Stimulated activated CD8-positive, alpha-beta memory T cell treated with anti-CD3 and anti-CD28 coated beads, Interleukin-12 subunit alpha, Interleukin-12 subunit beta, amount 100 ng/mL, for 1 hour (primary cell): ENCODE results near the gene LSP1.

Source experiments
- DNase-seq: peaks from one replicate; pipeline ENCODE4 v3.0.0-alpha.2; 2020; ENCODE audit warnings: low read depth

The LSP1 gene

DNA sequence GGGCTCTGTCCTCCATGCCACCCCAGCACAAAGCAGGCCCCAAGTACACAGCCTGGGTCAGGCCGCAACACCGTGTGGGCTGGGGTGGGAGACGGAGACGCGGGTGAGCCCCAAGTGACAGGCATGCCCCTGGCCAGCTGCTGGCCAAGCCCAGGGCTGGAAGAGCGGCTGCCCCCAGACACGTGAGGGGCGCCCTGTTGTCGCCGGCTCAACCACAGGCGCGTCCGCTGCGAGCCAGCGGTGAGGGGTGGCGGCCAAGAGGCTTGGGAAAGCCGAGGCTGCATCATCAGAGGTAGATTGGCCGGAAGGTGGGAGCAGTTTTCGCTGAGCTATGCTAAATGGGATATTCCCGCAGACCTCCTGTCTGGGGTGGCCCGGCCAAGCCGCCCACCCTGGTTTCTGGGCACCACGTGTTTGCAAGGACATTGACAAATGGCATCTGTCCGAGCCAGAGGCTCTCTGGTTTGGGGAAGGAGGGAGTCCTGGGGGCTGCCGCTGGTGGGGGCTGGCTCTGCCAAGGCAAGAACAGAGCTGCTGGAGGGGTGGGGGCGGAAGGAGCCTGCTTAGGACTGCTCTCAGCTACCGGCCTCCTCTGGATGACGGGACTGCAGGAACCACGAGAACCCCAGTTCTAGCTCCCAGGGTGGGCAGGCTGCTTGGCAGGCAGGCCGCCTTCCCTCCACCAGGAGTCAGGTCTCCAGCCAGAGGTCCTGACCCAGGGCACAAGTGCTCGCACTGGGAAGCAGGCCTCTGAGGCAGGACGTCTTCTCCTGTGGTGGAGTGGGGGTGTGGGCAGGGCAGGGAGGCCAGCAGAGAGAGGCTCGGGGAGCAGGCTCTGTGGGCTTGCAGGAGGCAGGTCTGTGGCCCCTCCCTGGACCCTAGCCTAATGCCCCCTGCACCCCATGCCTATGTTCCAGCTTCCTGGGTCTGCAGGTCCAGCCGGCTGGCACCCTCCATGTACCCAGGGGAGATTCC, 38.3 kb downstream of the LSP1 start:
- DNase-seq, result no peak

DNA sequence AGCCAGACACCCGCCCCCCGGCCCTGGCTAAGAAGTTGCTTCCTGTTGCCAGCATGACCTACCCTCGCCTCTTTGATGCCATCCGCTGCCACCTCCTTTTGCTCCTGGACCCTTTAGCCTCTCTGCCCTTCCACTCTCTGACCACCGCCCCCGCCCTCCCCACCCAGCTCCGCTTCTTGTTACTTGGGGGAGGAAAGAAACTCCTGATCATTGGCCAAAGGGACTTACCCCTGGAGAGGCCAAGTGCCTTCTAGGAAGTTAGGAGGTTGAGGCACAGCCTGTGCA, 38.9 kb downstream of the LSP1 start, which contains the start of gene PRR33:
Gene PRR33 (minus strand): TSS at position 65 of the 285 bp plus-strand sequence. CDS start 1,311 bp downstream, outside the sequence.
- no peak for DNase-seq

DNA sequence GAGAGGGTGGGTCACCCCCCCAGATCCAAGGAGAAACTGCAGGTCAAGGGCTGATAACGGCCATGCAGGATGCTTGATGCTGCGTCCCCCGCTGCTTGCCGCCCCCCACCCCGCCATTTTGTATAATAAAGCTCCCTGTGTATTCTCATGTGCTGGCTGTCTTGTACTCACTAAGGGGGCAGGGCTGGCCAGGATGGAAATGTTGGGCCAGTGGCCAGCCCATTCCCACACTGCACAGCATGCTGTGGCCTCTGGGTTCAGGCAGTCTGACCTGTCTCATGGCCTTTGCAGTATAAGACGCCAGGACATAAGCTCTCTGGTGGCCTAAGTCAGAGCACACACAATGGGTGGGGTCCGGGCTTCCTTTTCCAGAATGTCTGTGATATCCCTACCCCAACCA, 39.2 kb downstream of the LSP1 start:
- DNase-seq, result no peak

DNA sequence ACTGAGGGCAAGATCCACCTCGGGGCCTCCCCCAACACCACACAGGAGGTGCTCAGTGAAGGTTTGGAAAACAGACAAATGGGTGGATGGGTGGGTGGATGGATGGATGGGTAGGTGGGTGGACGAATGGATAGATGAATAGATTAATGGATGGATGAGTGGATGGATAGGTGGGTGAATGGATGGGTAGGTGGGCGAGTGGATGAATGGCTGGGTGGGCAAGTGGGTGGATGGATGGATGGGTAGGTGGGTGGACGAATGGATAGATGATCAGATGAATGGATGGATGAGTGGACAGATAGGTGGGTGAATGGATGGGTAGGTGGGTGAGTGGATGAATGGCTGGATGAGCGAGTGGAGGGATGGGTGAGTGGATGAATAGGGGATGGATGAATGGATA, 39.7 kb downstream of the LSP1 start:
- no peak for DNase-seq

DNA sequence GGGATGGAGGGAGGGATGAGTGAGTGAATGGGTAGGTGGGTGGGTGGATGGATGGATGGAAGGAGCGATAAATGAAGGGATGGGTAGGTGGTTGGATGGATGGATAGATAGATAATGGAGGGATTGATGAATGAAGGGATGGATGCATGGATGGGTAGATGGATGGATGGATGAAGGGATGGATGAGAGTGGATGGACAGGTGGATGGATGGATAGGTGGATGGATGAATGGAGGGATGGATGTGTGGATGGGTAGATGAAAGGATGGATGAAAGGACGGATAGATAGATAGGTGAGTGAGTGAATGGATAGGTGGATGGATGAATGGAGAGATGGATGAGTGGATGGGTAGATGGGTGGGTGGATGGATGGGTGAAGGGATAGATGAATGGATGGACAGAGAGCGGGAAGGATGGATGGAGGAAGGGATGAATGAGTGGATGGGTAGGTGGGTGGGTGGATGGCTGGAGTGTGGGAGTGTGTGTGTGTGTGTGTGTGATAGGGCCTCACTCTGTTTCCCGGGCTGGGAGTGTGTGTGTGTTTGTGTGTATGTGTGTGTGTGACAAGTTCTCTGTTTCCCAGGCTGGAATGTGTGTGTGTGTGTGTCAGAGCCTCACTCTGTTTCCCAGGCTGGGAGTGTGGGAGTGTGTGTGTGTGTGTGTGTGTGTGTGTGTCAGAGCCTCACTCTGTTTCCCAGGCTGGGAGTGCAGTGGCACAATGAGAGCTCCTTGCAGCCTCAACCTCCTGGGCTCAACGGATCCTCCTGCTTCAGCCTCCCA, 40.9 kb downstream of the LSP1 start:
- DNase-seq, result no peak

DNA sequence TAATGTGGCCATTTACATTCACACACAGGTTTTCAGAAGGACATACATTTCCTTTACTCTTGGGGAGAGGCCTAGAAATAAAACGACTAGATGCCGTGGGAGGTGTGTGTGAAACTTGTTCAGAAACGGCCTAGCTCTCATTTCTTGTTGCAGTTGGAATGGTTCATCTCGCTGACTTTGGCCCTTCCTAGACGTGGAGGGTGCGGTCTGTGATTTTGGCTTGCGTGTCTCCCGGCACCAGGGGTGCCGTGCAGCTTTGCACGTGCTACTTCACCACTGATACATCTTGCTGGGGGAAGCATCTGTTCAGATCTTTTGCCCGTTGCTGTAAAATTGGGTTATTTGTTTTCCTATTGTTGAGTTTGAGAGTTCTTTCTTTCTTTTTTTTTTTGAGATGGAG, 41.9 kb downstream of the LSP1 start:
- no peak for DNase-seq

DNA sequence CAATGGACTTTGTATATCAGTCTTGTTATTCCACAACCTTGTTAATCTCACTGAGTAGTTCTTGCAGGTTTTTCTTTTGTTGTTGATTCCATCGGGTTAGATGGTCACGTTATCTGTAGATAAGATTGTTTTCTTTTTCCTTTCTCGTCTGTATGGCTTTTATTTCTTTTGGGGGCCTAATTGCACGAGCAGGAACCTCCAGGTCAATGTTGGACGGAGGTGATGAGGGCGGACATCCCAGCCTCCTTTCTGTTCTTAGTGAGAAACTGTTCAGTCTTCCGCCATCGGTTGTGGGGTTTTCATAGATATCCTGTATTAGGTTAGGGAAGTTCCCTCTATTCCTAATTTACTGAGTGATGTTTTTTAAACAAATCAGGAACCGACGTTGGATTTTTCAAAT, 43.6 kb downstream of the LSP1 start:
- no peak for DNase-seq

DNA sequence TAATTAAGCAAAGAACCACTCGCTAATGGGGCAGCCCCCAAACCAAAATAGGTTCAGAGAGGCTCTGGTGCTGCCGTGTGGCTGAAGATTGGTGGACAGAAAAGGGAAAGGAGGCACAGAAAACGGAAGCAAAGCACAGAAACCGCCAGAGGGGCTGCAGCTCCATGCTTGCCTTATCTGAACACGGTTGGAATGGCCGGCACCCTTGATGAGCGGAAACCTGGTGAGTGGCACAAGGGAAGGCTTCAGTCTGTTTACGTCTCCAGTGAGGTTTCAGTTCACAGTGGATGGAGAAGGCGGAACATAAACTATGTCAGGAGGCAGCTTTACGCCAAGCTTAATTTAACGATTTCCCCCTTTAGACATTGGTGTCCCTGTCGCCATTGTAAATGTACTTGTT, 44.0 kb downstream of the LSP1 start:
- DNase-seq, result no peak

DNA sequence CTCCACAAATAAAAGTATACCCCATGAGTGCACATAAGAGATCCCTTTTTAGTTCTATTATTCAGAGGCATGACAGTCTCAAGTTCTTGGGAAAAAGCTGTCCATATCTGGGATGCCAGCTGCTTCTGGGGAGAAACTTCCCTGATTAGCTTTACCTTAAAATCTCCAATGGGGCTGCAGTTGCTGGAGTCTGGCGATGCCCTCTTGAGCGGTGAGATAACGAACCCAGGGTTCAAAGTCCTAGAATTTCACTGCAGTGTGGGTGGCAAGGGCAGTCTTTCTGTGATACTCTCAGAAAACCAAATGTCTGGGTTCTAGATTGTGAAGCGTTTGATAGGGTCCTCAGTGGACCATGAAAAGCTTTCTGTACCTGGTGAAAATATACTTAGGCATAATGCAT, 46.2 kb downstream of the LSP1 start:
- DNase-seq, result no peak

DNA sequence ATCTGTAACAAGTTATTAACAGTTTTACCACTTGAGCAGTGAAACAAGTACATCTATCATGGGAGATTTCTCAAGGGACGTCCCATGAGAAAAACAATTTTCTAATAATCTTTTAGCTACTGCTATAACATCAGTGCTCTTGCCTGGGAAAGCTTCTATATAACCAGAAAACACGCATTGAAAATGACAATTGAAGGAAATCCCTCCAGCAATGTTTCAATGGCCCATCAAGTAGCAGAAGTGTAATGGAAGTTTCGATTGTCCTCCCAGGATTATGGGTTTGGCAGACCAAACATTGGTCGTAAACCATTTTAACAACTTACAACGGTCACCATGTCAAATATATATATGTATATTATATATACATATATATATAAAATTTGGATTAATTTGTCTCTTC, 46.8 kb downstream of the LSP1 start:
- DNase-seq, result no peak

DNA sequence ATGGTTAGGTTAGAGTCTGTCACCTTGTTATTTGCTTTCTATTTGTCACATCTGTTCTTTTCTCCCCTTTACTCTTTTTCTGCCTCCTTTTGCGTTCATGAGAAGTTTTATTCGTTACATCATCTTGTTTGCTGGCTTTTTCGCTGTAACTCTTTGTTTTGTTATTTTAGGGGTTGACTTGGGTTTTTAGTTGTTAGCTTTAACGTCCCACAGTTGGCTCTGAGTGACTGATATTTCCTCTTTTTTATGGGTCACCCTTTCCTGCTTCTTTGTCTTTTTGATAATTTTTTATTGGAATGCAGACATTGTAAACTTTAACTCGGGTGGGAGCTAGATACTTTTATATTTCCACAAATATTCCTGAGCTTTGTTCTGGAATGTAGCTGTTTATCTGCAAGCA, 53.3 kb downstream of the LSP1 start:
- no peak for DNase-seq

DNA sequence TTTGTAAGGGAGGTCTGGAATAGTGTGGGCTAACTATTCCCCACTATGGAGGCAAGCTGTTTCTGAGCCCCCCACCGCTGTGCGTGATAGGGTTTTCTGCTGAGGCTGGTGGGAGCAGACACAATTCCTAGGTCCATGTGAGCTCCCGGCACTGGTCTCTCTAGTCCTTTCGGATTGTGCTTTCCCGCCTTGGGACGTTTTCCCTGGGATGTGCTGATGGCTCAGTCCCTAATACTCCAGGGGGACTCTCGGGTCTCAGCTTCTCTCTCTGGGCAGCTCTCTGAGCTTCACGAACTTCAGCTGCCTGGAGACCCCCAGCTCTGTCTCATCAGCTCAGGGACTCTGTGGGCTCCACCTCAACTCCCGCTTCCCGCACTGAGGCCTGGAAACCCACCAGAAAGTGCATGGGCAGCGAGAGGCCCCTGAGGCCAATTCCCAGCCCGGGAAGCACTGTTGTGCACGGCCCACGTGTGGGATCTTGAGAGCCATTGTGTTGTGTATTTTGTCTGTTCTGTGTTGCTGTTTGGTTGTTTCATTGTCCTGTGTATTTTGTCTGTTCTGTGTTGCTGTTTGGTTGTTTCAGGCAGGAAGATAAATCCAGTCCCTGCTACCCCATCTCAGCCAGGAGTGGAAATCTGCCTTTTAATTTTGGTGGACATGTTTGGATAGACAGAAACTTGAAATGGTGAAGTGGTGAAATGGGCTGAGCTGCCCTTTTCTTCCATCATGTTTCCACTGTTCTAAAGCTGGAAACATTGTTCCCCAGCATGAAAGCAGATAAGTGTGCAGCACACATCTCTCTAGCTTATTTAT, 53.9 kb downstream of the LSP1 start:
- no peak for DNase-seq

DNA sequence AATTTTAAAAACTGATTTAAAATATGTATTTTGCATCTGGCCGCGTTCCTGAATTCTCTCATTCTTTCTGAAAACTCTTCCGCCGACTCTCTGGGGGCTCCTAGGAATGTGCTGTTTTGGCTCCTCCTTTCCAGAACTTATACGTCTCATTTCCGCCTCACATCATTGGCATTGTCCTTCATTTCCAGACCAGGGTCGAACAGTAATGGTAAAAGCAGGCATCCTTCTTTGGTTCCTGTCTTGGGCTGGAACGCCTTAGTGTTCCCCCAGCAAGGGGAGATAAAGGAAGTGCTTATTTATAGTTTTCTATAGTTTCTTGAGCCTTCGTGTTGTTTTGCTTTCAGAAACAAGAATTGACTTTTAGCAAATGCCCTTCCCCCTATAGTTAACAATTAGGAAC, 55.7 kb downstream of the LSP1 start:
- no peak for DNase-seq

DNA sequence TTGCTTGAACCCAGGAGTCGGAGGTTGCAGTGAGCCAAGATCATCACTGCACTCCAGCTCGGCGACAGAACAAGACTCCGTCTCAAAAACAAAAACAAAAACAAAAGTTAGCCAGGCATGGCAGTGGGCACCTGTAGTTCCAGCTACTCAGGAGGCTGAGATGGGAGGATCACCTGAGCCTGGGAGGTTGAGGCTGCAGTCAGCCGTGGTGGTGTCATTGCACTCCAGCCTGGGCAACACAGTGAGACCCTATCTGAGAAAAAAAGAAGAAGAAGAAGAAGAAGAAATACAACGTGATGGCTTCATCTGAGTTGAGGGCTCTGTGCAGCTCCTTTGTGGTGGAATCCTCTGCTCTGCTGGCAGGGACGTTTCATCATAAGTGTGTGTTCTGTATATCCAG, 56.6 kb downstream of the LSP1 start:
- no peak for DNase-seq

DNA sequence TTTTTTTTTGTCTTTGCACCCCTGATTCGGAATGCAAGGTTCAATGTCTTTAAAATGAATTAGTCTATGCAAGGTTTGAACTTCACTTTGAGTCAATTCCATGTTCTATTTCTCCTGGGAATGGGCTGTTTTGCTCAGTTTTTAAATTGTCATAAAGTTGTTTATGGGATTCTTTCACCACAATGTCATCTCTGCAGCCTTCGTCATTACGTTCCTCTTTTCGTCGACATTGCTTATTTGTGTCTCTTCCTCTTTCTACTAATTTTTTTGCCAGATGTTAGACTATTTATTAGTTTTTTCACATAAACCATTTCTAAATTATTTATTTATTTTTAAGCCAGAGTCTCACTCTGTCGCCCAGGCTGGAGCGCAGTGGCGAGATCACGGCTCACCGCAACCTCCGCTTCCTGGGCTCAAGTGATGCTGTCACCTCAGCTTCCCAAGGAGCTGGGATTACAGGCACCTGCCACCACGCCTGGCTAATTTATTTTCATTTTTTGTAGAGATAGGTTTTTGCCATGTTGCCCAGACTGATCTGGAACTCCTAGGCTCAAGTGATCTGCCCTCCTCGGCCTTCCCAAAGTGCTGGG, 59.5 kb downstream of the LSP1 start:
- no peak for DNase-seq

DNA sequence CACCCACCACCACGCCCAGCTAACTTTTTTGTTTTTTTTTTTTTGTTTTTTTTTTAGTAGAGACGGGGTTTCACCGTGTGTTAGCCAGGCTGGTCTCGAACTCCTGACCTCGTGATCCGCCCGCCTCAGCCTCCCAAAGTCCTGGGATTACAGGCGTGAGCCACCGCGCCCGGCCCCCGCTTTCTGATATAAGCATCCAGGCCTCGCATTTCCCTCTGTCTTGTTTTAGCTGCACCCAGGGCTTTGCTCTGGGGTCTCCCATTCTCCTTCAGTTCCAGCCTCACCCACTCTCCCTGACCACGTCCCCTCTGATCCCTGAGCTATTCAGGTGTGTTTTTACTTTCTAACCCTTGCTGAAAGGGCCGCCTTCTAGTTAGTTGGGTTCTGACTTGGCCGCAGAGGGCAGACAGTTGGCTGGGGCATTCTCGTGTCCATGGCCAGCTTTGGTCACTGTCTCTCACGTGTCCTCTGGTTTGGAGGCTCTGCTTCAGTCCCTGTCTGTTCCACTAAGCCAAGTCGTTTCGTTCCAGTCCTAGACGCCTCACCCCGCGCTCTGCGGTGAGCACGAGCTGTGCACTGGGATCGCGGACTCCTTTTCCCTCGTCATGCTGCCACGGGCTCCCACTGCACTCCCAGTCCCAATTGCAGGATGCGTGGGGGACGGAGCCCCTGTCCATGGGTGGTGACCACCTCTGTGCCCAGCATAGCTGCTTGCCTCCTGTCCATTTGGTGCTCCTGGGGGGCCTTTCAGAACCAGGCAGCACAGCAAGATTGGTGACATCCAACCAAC, 60.6 kb downstream of the LSP1 start:
- no peak for DNase-seq

DNA sequence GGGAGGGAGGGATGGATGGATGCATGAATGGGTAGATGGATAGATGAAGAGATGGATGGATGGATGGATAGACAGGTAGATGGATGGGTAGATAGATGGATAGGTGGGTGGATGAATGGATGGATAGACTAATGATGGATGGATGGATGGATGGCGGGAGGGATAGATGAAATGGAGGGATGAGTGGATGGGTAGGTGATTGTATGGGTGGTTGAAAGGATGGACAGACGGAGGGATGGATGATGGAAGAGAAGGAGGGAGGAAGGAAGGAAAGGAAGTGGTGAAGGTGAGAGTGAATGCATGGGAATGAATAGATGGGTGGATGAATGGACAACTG, 62.9 kb downstream of the LSP1 start:
- no peak for DNase-seq

DNA sequence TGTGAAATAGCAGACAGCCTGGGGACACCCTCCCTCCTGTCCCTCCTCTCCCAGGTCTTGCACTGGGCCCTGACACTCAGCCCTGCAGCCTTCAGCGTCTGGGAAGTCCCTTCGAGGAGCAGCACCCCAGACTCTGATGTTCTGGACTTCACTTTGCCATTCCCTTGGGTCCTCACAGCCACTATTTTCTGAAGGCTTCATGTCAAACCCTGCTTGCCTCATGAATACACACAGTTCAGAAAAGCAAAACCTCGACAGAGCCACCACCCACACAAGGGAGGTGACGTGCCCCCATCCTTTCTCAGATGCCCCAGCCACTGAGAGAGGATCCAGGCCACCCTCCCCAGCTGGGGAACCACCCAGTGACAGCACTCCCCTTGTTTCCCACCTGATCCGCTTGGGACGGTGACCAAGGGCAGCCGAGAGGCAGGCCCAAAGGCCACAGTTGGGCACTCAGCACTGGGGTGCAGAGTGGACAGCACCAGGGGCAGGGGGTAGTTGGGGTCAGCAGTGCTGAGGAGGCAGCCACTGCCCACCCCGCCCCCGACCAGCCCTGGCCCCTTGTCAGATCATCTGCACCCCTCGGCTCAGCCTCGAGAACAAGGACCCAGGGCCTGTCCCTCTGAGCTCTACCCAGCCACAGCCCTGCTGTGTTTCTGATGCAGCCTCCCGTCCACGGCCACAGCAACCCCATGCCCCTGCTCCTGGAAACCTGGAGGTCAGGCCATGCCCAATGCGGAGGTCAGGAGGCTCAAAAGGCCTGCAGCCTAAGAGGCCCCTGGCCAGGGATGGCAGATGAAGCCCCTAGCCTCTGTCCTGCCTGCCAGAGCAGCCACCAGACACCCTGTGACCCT, 63.5 kb downstream of the LSP1 start:
- no peak for DNase-seq

DNA sequence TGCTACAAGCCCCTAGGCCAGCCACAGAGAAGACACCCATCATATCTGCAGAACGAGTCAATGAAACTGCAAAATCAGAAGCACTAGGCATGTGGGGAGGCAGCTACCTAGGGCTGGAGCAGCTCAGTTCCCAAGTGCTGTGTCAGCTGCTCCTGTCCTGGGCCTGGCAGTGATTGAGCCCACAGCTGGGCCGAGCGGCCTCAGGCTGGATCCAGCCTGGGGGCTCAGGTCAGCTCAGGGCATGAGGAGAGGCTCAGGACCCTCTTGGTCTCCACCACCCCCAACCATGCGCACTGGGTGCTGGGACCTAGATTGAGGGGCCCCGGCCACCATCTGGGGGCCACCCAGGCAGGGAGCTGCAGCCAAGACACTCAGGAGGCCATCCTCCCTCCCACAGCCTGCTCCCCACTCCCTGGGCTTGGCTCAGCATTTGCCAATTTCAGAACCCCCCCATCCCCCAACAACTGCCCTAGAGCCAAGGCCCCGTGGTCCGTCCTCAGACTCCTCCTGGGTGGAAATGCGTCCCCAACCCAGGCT, 64.2 kb downstream of the LSP1 start:
- DNase-seq, result no peak
